ENCODE results near the gene KRTAP2-3.

The KRTAP2-3 gene

DNA sequence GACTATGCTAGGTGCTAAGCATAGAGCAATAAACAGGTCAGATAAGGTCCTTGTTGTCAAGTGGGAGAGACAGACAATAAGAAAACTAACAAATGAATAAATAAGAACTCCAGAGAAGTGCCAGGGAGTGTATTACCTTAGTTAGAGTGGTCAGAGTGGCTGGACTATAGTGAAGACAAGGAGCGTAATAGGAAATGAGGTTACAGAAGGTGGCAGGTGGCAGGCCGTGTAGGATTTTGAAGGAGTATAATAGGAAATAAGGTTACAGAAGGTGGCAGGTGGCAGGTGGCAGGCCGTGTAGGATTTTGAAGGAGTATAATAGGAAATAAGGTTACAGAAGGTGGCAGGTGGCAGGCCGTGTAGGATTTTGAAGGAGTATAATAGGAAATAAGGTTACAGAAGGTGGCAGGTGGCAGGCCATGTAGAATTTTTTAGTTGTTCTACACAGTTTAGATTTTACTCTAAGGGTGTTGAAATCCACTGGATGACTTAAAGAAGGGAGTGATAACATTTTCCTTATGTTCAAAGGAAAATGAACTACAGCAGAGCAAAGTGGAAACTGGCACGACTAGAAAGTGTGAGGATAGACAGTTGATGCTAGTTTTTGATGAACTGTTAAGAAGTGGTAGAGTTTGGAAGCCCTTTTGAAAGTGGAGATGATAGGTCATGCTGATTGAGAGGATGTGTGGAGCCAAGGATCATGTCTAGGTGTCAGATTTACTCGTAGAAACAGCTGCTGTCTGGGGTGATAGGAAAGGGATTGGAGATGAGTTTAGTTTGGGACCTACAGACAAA is 47.4 kb downstream of the KRTAP2-3 start:
- no peaks in the 10 kb centered on the region for H3K9me3 ChIP-seq (ENCODE audit: control insufficient read depth, low read length)
- no peak overlapping the region for H3K27ac ChIP-seq (ENCODE audit: insufficient read depth, low read length, poor library complexity, severe bottlenecking)
- no peak overlapping the region for H3K4me3 ChIP-seq (ENCODE audit: insufficient read depth, low read depth, low read length, poor library complexity, severe bottlenecking)
- H3K27me3 ChIP-seq (replicated peaks; ENCODE audit: control insufficient read depth, insufficient read depth, low read length, poor library complexity, severe bottlenecking): no peaks in the 10 kb centered on the region
- no peaks in the 10 kb centered on the region for H3K36me3 ChIP-seq (ENCODE audit: control insufficient read depth, insufficient read depth, low read length)
- no peaks in the 10 kb centered on the region for H3K4me1 ChIP-seq (ENCODE audit: control insufficient read depth, insufficient read depth, low read length, poor library complexity, severe bottlenecking)
- no peak for DNase-seq

DNA sequence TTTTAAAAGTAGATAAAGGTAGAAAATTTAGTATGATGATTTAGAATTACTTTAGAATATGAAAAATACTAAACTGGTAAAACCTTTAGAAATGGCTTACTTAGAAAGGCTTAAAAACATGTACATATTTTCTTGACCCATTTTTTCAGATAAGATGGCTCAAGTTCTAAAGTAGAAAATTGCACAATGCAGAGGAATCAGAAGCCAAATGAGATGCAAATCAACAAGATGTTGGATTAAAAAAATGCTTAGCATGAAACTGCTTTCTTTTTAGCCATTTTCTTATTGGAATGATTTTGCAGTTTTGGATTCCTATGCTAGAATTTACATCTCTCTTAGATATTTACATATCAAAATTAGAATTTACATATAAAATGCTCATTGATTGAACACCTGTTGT is 49.5 kb downstream of the KRTAP2-3 start:
- Histone ChIP-seq H3K27ac (ENCODE audit: insufficient read depth, low read length, poor library complexity, severe bottlenecking) (no peak overlapping the region), H3K27me3 (replicated peaks; ENCODE audit: control insufficient read depth, insufficient read depth, low read length, poor library complexity, severe bottlenecking) (no peaks in the 10 kb centered on the region), H3K36me3 (ENCODE audit: control insufficient read depth, insufficient read depth, low read length) (no peaks in the 10 kb centered on the region), H3K4me3 (ENCODE audit: insufficient read depth, low read depth, low read length, poor library complexity, severe bottlenecking) (no peak overlapping the region), H3K4me1 (ENCODE audit: control insufficient read depth, insufficient read depth, low read length, poor library complexity, severe bottlenecking) (no peaks in the 10 kb centered on the region), H3K9me3 (ENCODE audit: control insufficient read depth, low read length) (no peaks in the 10 kb centered on the region)
- DNase-seq: no peak

DNA sequence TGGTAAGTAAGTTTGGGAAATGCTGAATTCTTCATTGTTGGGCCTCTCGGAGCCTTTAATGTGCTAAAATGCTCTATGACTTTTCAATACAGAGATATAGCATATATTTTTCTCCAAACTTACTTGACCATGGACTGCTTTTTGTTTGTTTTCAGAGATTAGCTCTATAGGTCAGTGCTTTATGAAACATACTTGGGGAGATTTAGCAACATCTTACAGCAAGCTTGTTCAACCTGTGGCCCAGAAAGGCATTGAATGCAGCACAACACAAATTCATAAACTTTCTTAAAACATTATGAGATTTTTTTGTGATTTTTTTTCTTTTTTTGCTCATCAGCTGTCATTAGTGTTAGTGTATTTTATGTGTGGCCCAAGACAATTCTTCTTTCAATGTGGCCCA is 50.0 kb downstream of the KRTAP2-3 start:
- H3K27ac ChIP-seq (ENCODE audit: insufficient read depth, low read length, poor library complexity, severe bottlenecking): no peak overlapping the region
- no peaks in the 10 kb centered on the region for H3K27me3 ChIP-seq (replicated peaks; ENCODE audit: control insufficient read depth, insufficient read depth, low read length, poor library complexity, severe bottlenecking)
- no peak for DNase-seq
- no peaks in the 10 kb centered on the region for H3K4me1 ChIP-seq (ENCODE audit: control insufficient read depth, insufficient read depth, low read length, poor library complexity, severe bottlenecking)
- no peaks in the 10 kb centered on the region for H3K36me3 ChIP-seq (ENCODE audit: control insufficient read depth, insufficient read depth, low read length)
- H3K4me3 ChIP-seq (ENCODE audit: insufficient read depth, low read depth, low read length, poor library complexity, severe bottlenecking): no peak overlapping the region
- no peaks in the 10 kb centered on the region for H3K9me3 ChIP-seq (ENCODE audit: control insufficient read depth, low read length)

DNA sequence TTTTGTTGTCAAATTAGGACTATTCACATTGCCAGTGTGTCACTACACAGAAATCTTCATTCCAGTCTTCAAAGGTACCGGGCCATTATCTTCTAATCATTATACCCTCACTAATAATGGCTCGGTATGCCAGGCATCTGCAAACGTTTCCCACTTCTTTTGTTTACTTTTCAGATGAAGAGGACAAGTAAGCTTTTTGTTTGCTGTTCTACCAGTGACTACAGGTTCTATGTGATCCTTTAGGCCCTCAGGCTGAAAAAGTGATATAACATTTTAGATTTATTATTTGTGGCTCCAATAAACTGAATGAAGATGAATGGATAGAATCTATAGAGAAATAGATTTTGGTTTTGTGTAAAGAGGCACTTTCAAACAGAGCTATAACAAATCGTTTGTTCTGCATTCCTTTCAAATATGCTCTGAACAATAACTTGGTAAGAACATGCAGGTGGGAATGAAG is 50.6 kb downstream of the KRTAP2-3 start:
- H3K9me3 ChIP-seq (ENCODE audit: control insufficient read depth, low read length): no peaks in the 10 kb centered on the region
- H3K36me3 ChIP-seq (ENCODE audit: control insufficient read depth, insufficient read depth, low read length): no peaks in the 10 kb centered on the region
- H3K27me3 ChIP-seq (replicated peaks; ENCODE audit: control insufficient read depth, insufficient read depth, low read length, poor library complexity, severe bottlenecking): no peaks in the 10 kb centered on the region
- no peak overlapping the region for H3K4me3 ChIP-seq (ENCODE audit: insufficient read depth, low read depth, low read length, poor library complexity, severe bottlenecking)
- H3K4me1 ChIP-seq (ENCODE audit: control insufficient read depth, insufficient read depth, low read length, poor library complexity, severe bottlenecking): no peaks in the 10 kb centered on the region
- H3K27ac ChIP-seq (ENCODE audit: insufficient read depth, low read length, poor library complexity, severe bottlenecking): no peak overlapping the region
- DNase-seq: no peak
